Activated B cell treated with CpG ODN at 0.5 μM for 24 hours (primary cell): ENCODE data around the gene SPOCK1. TPM values are rescaled to one million over a fixed set of nuclear protein-coding genes. Genes with fewer than 3 reads are reported as not detected.

Source experiments
- ATAC-seq: fragments of 200-7000 bp; cut with Tn5 transposase; one replicate; pipeline ENCODE4 v1.10.0; 2021; ENCODE audit warnings: low read depth, mild to moderate bottlenecking, moderate library complexity
- CTCF ChIA-PET: fragments of 350-600 bp; sonication (Branson Sonifier 250); formaldehyde crosslinking; loops from one replicate; lab custom pipeline; 2021; ENCODE audit warnings: antibody characterized with exemption; lab: Charles Lee
- POLR2A ChIA-PET: fragments of 350-600 bp; sonication (Branson Sonifier 250); formaldehyde crosslinking; loops from one replicate; lab custom pipeline; 2021; ENCODE audit warnings: antibody characterized with exemption; lab: Charles Lee
- DNase-seq: peaks from one replicate; pipeline ENCODE4 v3.0.0; 2022
- H3K27ac Mint-ChIP-seq: one replicate; pipeline ENCODE4 v1.8.0; 2020; ENCODE audit warnings: mixed read lengths
- H3K27me3 Mint-ChIP-seq: one replicate; pipeline ENCODE4 v1.8.0; 2021; ENCODE audit warnings: mixed read lengths
- H3K36me3 Mint-ChIP-seq: one replicate; pipeline ENCODE4 v1.8.0; 2021; ENCODE audit warnings: low read depth, mixed read lengths
- H3K4me1 Mint-ChIP-seq: one replicate; pipeline ENCODE4 v1.8.0; 2021; ENCODE audit warnings: mixed read lengths
- H3K4me3 Mint-ChIP-seq: one replicate; pipeline ENCODE4 v1.8.0; 2020; ENCODE audit warnings: mild to moderate bottlenecking, mixed read lengths
- H3K9me3 Mint-ChIP-seq: one replicate; pipeline ENCODE4 v1.8.0; 2020; ENCODE audit warnings: mixed read lengths
- intact Hi-C: fragments of 100-400 bp; cut with micrococcal nuclease; formaldehyde crosslinking; loops from one replicate; pipeline ENCODE4 v1.15.1; 2024
- total RNA-seq: library from RNA; stranded (reverse); gene quantifications from 2 replicates; pipeline ENCODE4 v1.2.3, GENCODE V29; 2022
- TF ChIP-seq, protein P1 (sequence below): fragments of 200-600 bp; IDR thresholded peaks from one replicate; pipeline ENCODE4 v1.8.0; 2022; ENCODE audit warnings: antibody characterized with exemption, mild to moderate bottlenecking

The SPOCK1 gene
- total RNA-seq, 1 donor from 2014 or later: not detected

DNA sequence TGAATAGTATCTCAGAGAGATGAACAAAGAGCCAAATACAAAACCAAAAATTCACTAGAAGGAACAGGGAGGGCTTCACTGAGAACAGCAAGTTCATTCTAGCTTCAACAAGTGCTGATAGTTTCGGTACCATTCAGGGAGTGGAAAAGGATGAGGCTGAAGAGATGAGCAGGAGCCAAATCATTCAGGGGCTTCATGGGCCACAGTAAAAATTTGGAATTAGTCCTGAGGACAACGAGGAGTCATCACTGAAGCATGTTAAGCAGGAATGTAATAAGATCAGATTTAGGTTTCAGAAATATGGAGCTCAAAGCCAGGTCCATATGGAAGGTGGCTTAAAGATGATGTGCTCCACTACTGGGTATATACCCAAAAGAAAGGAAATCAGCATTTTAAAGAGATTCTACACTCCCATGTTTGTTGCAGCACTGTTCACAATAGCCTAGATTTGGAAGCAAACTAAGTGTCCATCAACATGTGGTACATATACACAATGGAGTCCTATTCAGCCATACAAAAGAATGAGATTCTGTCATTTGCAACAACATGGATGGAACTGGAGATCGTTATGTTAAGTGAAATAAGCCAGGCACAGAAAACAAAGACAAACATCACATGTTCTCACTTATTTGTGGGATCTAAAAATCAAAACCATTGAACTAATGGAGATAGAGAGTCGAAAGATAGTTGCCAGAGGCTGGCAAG, 36.2 kb downstream of the SPOCK1 start:
- H3K27ac Mint-ChIP-seq: no peak overlapping the region
- no peaks in the 10 kb centered on the region for H3K9me3 Mint-ChIP-seq
- no peaks in the 10 kb centered on the region for H3K4me1 Mint-ChIP-seq
- no peak overlapping the region for H3K4me3 Mint-ChIP-seq
- TF ChIP-seq, protein P1, sequence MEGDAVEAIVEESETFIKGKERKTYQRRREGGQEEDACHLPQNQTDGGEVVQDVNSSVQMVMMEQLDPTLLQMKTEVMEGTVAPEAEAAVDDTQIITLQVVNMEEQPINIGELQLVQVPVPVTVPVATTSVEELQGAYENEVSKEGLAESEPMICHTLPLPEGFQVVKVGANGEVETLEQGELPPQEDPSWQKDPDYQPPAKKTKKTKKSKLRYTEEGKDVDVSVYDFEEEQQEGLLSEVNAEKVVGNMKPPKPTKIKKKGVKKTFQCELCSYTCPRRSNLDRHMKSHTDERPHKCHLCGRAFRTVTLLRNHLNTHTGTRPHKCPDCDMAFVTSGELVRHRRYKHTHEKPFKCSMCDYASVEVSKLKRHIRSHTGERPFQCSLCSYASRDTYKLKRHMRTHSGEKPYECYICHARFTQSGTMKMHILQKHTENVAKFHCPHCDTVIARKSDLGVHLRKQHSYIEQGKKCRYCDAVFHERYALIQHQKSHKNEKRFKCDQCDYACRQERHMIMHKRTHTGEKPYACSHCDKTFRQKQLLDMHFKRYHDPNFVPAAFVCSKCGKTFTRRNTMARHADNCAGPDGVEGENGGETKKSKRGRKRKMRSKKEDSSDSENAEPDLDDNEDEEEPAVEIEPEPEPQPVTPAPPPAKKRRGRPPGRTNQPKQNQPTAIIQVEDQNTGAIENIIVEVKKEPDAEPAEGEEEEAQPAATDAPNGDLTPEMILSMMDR: no peak
- intact Hi-C loops: no loop called here
- DNase-seq (no peak), ATAC-seq (no peak)
- POLR2A ChIA-PET: no interaction called here
- no peaks in the 10 kb centered on the region for H3K36me3 Mint-ChIP-seq
- H3K27me3 Mint-ChIP-seq: peaks cover 7% of the 10 kb centered on the region
- CTCF ChIA-PET: no interaction called here

DNA sequence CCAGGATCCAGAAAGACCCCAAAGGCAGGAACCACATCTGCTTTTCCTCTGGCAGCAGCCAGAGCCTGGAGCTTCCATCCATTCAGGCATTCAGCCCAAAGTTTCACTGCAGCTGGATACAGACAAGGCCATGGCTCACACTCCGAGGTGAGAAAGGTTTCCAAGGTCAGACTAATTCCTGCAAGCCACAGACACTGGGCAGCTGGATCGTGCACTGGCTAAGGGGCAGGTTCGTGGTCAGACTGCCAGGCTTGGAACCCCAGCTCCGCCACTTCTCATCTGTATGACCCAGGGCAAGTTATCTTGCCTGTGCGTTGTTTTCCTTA, 36.9 kb downstream of the SPOCK1 start:
- CTCF ChIA-PET: no interaction called here
- intact Hi-C loops: no loop called here
- no peaks in the 10 kb centered on the region for H3K36me3 Mint-ChIP-seq

DNA sequence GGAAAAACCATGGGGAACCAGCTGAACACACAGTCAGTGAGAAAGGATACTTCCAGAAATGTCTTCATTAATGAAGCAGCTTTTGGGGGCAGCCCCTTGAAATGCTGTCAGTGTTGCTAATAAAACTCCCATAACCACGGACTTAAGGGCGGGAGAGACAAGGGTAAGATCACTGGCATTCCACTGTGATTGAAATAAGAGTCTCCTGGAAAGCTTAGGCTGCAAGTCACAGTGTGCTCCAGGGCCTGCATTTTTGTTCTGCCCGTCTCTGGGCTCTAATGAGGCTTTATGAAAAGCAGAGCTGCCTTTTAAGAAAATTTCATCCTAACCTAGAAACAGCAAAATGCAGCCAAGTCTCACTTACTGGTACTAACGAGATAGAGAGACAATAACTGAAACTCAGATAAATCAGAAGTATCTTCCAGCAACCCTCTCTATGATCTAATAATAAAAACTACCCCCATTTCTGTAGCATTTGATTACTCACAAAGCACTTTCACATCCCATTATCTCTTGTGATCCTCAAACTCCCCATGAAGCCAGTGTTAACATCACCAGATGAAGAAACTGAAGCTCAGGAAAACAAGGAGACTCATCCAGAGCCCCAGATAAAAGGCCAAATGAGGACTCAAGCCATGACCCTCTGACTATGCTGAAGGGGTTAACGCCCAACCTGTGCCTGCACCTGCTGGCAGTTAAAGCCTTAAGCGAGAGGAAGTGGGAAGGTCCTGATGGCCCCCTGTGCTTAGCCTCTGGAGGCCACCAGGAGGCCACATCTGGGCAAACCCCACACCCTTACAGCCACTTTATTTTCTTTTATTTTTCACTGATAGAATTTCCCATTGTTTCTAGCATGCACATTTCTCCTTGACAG, 37.5 kb downstream of the SPOCK1 start:
- TF ChIP-seq, protein P1: no peak
- ChIA-PET POLR2A (no interaction called here), CTCF (no interaction called here)
- intact Hi-C loops: no loop called here
- H3K27ac Mint-ChIP-seq: no peak overlapping the region
- no peaks in the 10 kb centered on the region for H3K9me3 Mint-ChIP-seq
- no peak for DNase-seq
- H3K4me3 Mint-ChIP-seq: no peak overlapping the region
- H3K27me3 Mint-ChIP-seq: peaks cover 9% of the 10 kb centered on the region
- no peaks in the 10 kb centered on the region for H3K4me1 Mint-ChIP-seq
- no peak for ATAC-seq
- no peaks in the 10 kb centered on the region for H3K36me3 Mint-ChIP-seq

More for the DNA sequence above, 36.9 kb downstream of the SPOCK1 start:
- peaks cover 8% of the 10 kb centered on the region for H3K27me3 Mint-ChIP-seq
- ATAC-seq (no peak), DNase-seq (no peak)
- POLR2A ChIA-PET: no interaction called here
- no peaks in the 10 kb centered on the region for H3K4me1 Mint-ChIP-seq
- H3K4me3 Mint-ChIP-seq: no peak overlapping the region
- no peaks in the 10 kb centered on the region for H3K9me3 Mint-ChIP-seq
- no peak overlapping the region for H3K27ac Mint-ChIP-seq
- TF ChIP-seq, protein P1: no peak

DNA sequence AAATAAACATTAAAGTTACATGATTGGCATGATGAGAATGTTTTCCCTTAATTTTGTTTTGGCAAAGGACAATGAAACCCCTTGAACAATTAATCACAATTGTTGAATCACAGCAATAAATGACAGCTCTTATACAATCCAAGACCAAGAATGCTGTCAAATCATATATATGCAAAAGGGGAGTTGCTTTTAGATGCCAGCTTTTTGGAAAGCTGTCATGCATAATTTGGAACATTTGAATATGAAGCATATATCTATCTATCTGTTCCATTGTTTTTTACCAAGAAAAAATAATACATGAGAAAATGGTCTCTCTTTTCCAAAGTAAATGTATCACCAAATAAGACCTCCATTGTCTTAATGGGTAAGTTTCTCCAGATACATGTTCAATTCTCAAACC, 44.5 kb downstream of the SPOCK1 start:
- ChIA-PET POLR2A (no interaction called here), CTCF (no interaction called here)
- Mint-ChIP-seq H3K9me3 (no peaks in the 10 kb centered on the region), H3K36me3 (no peaks in the 10 kb centered on the region), H3K4me3 (no peak overlapping the region), H3K27ac (no peak overlapping the region), H3K27me3 (peaks cover 3% of the 10 kb centered on the region), H3K4me1 (no peaks in the 10 kb centered on the region)
- TF ChIP-seq, protein P1: no peak
- ATAC-seq (no peak), DNase-seq (no peak)
- intact Hi-C loops: no loop called here

DNA sequence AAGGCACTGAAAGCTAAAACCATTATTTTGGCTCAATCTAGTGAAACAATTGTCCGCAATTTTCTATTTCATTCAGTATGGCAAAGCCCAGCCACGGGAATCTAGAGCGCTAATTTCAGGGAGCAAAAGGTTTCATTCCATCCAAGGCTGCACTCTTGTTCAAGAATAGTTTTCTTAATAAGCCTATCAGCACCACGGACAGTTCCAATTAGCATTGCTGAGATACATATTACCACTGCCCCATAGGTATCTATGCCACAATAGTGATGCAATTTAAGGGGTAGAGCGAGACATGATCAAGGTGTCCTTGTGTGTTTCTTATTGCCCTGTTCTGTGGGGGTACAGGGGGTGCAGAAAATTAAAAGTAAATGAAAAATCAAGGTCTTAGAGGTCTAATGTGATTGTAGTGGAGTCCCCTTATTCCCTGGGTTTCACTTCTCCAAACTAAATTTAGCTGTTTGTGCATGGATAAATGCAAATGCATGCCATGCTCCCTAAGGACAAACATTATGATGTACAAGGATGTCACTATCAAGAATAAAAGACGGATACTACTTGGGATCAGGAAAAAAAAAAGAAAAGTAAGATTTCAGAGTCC, 45.5 kb downstream of the SPOCK1 start:
- Mint-ChIP-seq H3K27me3 (peaks cover 2% of the 10 kb centered on the region), H3K36me3 (no peaks in the 10 kb centered on the region), H3K4me3 (no peak overlapping the region), H3K27ac (no peak overlapping the region), H3K4me1 (no peaks in the 10 kb centered on the region), H3K9me3 (no peaks in the 10 kb centered on the region)
- TF ChIP-seq, protein P1: no peak
- CTCF ChIA-PET: no interaction called here
- POLR2A ChIA-PET: no interaction called here
- no peak for ATAC-seq
- DNase-seq: no peak
- intact Hi-C loops: no loop called here
